Nephron (organoid): ENCODE results near the gene GLB1L3.

Experiments used
- H3K27ac Mint-ChIP-seq, 3 experiments: 2 replicates each; pipeline ENCODE4 v1.8.0; 2020; ENCODE audit warnings: mixed read lengths in 3 of 3, mild to moderate bottlenecking in 2 of 3, moderate library complexity in 1 of 3
- H3K27me3 Mint-ChIP-seq: 2 replicates; pipeline ENCODE4 v1.8.0; 2021; ENCODE audit warnings: low read depth, mild to moderate bottlenecking, moderate library complexity, mixed read lengths
- H3K36me3 Mint-ChIP-seq: 2 replicates; pipeline ENCODE4 v1.8.0; 2020; ENCODE audit warnings: low read depth, mixed read lengths
- H3K4me1 Mint-ChIP-seq: 2 replicates; pipeline ENCODE4 v1.8.0; 2020; ENCODE audit warnings: mixed read lengths
- H3K4me3 Mint-ChIP-seq, 3 experiments: 2 replicates each; pipeline ENCODE4 v1.8.0; 2020; ENCODE audit warnings: mild to moderate bottlenecking in 3 of 3, mixed read lengths in 3 of 3, moderate library complexity in 2 of 3
- H3K9me3 Mint-ChIP-seq: 2 replicates; pipeline ENCODE4 v1.8.0; 2020; ENCODE audit warnings: mixed read lengths
- CTCF ChIP-seq, 3 experiments: fragments of 200-600 bp; sonication (generic); IDR thresholded peaks; one replicate each; pipeline ENCODE4 v1.5.0; 2021; ENCODE audit warnings: antibody characterized with exemption in 3 of 3; ENCODE audit not compliant: unreplicated experiment in 3 of 3

The GLB1L3 gene

DNA sequence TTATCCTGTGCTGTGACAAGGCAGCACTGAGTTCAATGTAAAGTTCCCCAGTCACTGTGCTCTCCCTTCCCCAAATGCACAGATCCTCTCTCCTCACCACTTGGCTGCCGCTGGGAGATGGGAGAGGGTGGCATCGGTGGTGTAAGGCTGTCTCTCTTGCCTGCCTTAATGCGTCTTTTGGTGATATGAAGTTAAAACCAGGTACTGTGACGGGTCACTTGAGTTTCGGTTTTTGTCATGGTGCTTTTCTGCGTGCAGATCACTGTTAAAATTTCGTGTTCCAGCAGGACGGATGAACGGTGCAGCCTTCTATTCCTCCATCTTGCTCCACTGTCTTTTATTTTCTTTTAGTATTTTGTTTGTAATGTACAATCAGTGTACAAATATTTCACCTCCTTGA, 74.2 kb downstream of the GLB1L3 start:
- Mint-ChIP-seq H3K4me1 (peaks cover 7% of the 10 kb centered on the region), H3K36me3 (peaks cover 8% of the 10 kb centered on the region), H3K9me3 (peaks cover 7% of the 10 kb centered on the region), H3K27me3 (peaks cover 3% of the 10 kb centered on the region), H3K4me3 (no peak overlapping the region), H3K27ac (no peak overlapping the region)
- no peak for TF ChIP-seq CTCF (IDR thresholded peaks at IDR 0.05; ENCODE audit: unreplicated experiment in 3 of 3)

DNA sequence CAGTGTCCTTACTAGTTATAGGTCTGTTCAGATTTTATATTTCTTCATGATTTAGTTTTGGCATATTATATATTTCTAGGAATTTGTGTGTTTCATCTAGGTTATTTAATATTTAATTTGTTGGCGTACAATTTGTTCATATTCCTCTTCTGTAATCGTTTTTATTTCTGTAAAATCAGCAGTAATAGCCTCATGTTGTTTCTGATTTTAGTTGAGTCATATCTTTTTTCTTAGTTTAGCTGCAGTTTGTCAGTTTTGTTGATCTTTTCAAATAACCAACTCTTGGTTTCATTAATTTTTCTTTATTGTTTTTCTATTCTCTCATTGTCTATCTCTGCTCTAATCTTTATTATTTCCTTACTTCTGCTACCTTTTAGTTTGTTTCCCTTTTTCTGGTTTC, 75.9 kb downstream of the GLB1L3 start:
- H3K4me1 Mint-ChIP-seq = peaks cover 10% of the 10 kb centered on the region
- peaks cover 7% of the 10 kb centered on the region for H3K9me3 Mint-ChIP-seq
- no peak for TF ChIP-seq CTCF (IDR thresholded peaks at IDR 0.05; ENCODE audit: unreplicated experiment in 3 of 3)
- H3K36me3 Mint-ChIP-seq = peaks cover 8% of the 10 kb centered on the region
- H3K27me3 Mint-ChIP-seq = peaks cover 7% of the 10 kb centered on the region
- no peak overlapping the region for H3K4me3 Mint-ChIP-seq
- H3K27ac Mint-ChIP-seq = no peak overlapping the region

DNA sequence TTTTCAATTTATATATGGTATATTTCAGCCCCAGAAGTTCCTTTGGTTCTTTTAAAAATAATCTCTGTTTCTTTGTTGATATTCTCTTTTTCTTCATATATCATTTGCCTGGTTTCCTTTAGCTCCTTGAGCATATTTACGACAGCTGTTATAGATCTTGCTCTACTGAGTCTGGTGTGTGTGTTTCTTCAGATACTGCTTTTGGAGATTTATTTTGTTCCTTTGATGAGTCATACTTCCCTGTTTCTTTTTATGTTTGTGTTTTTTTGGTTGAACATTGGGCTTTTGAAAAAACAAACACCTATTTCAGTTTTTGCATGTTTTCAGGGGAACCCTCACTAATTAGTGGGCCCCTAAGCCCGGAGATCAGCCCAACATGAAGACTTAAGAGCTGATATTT, 79.0 kb downstream of the GLB1L3 start:
- H3K27me3 Mint-ChIP-seq = peaks cover 10% of the 10 kb centered on the region
- H3K4me1 Mint-ChIP-seq = peaks cover 10% of the 10 kb centered on the region
- peaks cover 7% of the 10 kb centered on the region for H3K9me3 Mint-ChIP-seq
- no peak overlapping the region for H3K4me3 Mint-ChIP-seq
- H3K27ac Mint-ChIP-seq = peak overlapping the region; percentile 0 to 49 (median 1)
- peaks cover 8% of the 10 kb centered on the region for H3K36me3 Mint-ChIP-seq
- TF ChIP-seq CTCF (IDR thresholded peaks at IDR 0.05; ENCODE audit: unreplicated experiment in 3 of 3) = no peak

GRCh38 chr11:134355656-134356055, 79.5 kb downstream of the GLB1L3 start:
- H3K4me1 Mint-ChIP-seq = peaks cover 10% of the 10 kb centered on the region
- peaks cover 8% of the 10 kb centered on the region for H3K36me3 Mint-ChIP-seq
- H3K27me3 Mint-ChIP-seq = peaks cover 12% of the 10 kb centered on the region
- peak overlapping the region; percentile 0 to 49 (median 1) for H3K27ac Mint-ChIP-seq
- H3K9me3 Mint-ChIP-seq = peaks cover 7% of the 10 kb centered on the region
- TF ChIP-seq CTCF (IDR thresholded peaks at IDR 0.05; ENCODE audit: unreplicated experiment in 3 of 3) = no peak
- no peak overlapping the region for H3K4me3 Mint-ChIP-seq

GRCh38 chr11:134356656-134357544, 80.7 kb downstream of the GLB1L3 start:
- TF ChIP-seq CTCF (IDR thresholded peaks at IDR 0.05; ENCODE audit: unreplicated experiment in 3 of 3) = no peak
- Mint-ChIP-seq H3K4me3 (no peak overlapping the region), H3K27ac (no peak overlapping the region), H3K27me3 (peaks cover 20% of the 10 kb centered on the region), H3K4me1 (peaks cover 12% of the 10 kb centered on the region), H3K36me3 (peaks cover 8% of the 10 kb centered on the region), H3K9me3 (peaks cover 7% of the 10 kb centered on the region)

DNA sequence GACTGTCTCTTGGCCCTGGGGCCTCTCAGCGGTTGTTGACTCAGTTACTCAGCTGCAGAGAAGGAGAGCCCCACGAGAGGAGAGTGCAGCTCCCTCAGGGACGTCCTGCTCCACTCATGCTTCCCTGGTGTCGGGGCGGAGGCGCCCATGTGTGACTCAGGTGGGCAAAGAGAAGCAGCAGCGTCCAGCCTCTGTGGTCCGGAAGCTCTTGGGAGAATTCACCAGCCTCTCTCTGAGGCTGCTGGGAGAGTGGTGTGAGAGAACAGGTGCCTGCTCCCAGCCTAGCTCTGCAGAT, 81.3 kb downstream of the GLB1L3 start:
- Mint-ChIP-seq H3K27me3 (peaks cover 24% of the 10 kb centered on the region), H3K4me1 (peaks cover 15% of the 10 kb centered on the region), H3K27ac (no peak overlapping the region), H3K9me3 (peaks cover 7% of the 10 kb centered on the region), H3K36me3 (peaks cover 8% of the 10 kb centered on the region), H3K4me3 (no peak overlapping the region)
- TF ChIP-seq CTCF (IDR thresholded peaks at IDR 0.05; ENCODE audit: unreplicated experiment in 3 of 3) = no peak
